ENCODE measurements around the gene IZUMO4.
"Not testable (repeated sequence)": the region's sequence is repeated elsewhere in the genome, so short reads cannot be mapped to it uniquely, and the experiment has no call there.

The IZUMO4 gene

GRCh38 chr19:2110822-2111221 is 14.1 kb downstream of the IZUMO4 start:
- DNase-seq = no peak

GRCh38 chr19:2111425-2111824 is 14.7 kb downstream of the IZUMO4 start:
- DNase-seq = no peak

GRCh38 chr19:2111886-2112285 is 15.2 kb downstream of the IZUMO4 start:
- DNase-seq = no peak

- no peak for DNase-seq
Measured at GRCh38 chr19:2112516-2113320, 16.0 kb downstream of the IZUMO4 start.

- no peak for DNase-seq
Measured at GRCh38 chr19:2113439-2114211, 16.9 kb downstream of the IZUMO4 start.

GRCh38 chr19:2114218-2114617 is 17.5 kb downstream of the IZUMO4 start:
- no peak for DNase-seq

GRCh38 chr19:2114821-2115220 is 18.1 kb downstream of the IZUMO4 start:
- DNase-seq = no peak

GRCh38 chr19:2115324-2115723 is 18.6 kb downstream of the IZUMO4 start:
- DNase-seq = no peak

GRCh38 chr19:2115911-2116426 is 19.3 kb downstream of the IZUMO4 start:
- DNase-seq = no peak

GRCh38 chr19:2116507-2116906 is 19.8 kb downstream of the IZUMO4 start:
- no peak for DNase-seq

GRCh38 chr19:2117215-2117960 is 20.7 kb downstream of the IZUMO4 start:
- DNase-seq = no peak

- no peak for DNase-seq
Measured at GRCh38 chr19:2118438-2118837, 21.7 kb downstream of the IZUMO4 start.

GRCh38 chr19:2119921-2120785 is 23.4 kb downstream of the IZUMO4 start:
- DNase-seq = no peak

- DNase-seq = no peak
Measured at GRCh38 chr19:2120821-2121220, 24.1 kb downstream of the IZUMO4 start.

GRCh38 chr19:2121416-2122051 is 24.8 kb downstream of the IZUMO4 start:
- DNase-seq = no peak

GRCh38 chr19:2122251-2122650 is 25.5 kb downstream of the IZUMO4 start:
- no peak for DNase-seq

- no peak for DNase-seq
Measured at GRCh38 chr19:2122982-2123381, 26.3 kb downstream of the IZUMO4 start.

- no peak for DNase-seq
Measured at GRCh38 chr19:2123682-2124387, 27.1 kb downstream of the IZUMO4 start.

GRCh38 chr19:2126879-2127518 is 30.3 kb downstream of the IZUMO4 start:
- no peak for DNase-seq

- DNase-seq = no peak
Measured at GRCh38 chr19:2127758-2128157, 31.0 kb downstream of the IZUMO4 start.

GRCh38 chr19:2128252-2128651 is 31.5 kb downstream of the IZUMO4 start:
- DNase-seq = not testable (repeated sequence)
